Gastroesophageal sphincter (tissue), 3 donors: ENCODE measurements around the gene KCNK7.

Experiments used
- CTCF ChIP-seq, 4 experiments: fragments of 200-600 bp in 2 of 4; fragments of 450-650 bp in 2 of 4; sonication (generic) in 1 of 4; IDR thresholded peaks; one replicate each; pipeline ENCODE4 v1.5.1; 2017 to 2019; ENCODE audit warnings: antibody characterized with exemption in 4 of 4, mild to moderate bottlenecking in 2 of 4, moderate library complexity in 2 of 4
- POLR2A ChIP-seq, 2 donors: fragments of 450-650 bp; IDR thresholded peaks; one replicate each; pipeline ENCODE4 v1.6.1; 2017; ENCODE audit warnings: antibody characterized with exemption in 2 of 2, mild to moderate bottlenecking in 2 of 2, moderate library complexity in 1 of 2

- TF ChIP-seq CTCF (IDR thresholded peaks at IDR 0.05): no peak
- TF ChIP-seq POLR2A (IDR thresholded peaks at IDR 0.05): no peak
Observed at GRCh38 chr11:65590240-65590738, 5.3 kb downstream of the KCNK7 start.
